ACC112 (cell line): ENCODE measurements around the gene KHSRP.
A peak's percentile ranks its signal among the peaks of the same experiment; 100 is the strongest.

Experiments
- H2AFZ ChIP-seq: fragments of 200-600 bp; sonication (generic); one replicate; pipeline ENCODE4 v1.6.0; 2017; ENCODE audit warnings: antibody characterized with exemption, low read length; ENCODE audit not compliant: unreplicated experiment
- H3K27ac ChIP-seq: fragments of 200-600 bp; sonication (generic); 2 replicates; pipeline ENCODE4 v1.5.1; 2014; ENCODE audit warnings: low read depth, mild to moderate bottlenecking, antibody characterized with exemption, low read length, moderate library complexity
- H3K27me3 ChIP-seq: fragments of 200-600 bp; sonication (generic); 2 replicates; pipeline ENCODE4 v1.6.1; 2014; ENCODE audit warnings: mild to moderate bottlenecking, antibody characterized with exemption, low read length, moderate library complexity, mixed read lengths; ENCODE audit not compliant: insufficient read depth
- H3K36me3 ChIP-seq: fragments of 200-600 bp; sonication (generic); 2 replicates; pipeline ENCODE4 v1.6.1; 2016; ENCODE audit warnings: mild to moderate bottlenecking, antibody characterized with exemption, low read length, moderate library complexity, mixed read lengths; ENCODE audit not compliant: insufficient read depth
- H3K4me1 ChIP-seq: fragments of 200-600 bp; sonication (generic); one replicate; pipeline ENCODE4 v1.6.1; 2016; ENCODE audit warnings: low read length, mixed read lengths; ENCODE audit not compliant: insufficient read depth, unreplicated experiment, control insufficient read depth
- H3K4me3 ChIP-seq: fragments of 200-600 bp; sonication (generic); 2 replicates; pipeline ENCODE4 v1.5.1; 2014; ENCODE audit warnings: mild to moderate bottlenecking, low read depth, low read length
- H3K79me2 ChIP-seq: fragments of 200-600 bp; sonication (generic); one replicate; pipeline ENCODE4 v1.6.0; 2016; ENCODE audit warnings: low read length; ENCODE audit not compliant: control insufficient read depth, unreplicated experiment, insufficient read depth

Gene KHSRP

GRCh38 chr19:6464070-6464873 is 39.7 kb upstream of the KHSRP start, which contains the start of gene CRB3:
CRB3 (plus strand) TSS chr19:6464271; CDS start chr19:6464702, 431 bp downstream.
- Histone ChIP-seq H2AFZ (no peak within 1 kb of the TSS), H3K79me2 (no peaks in the 10 kb centered on the region), H3K4me1 (no peaks in the 10 kb centered on the region), H3K27me3 (peaks cover 23% of the 10 kb centered on the region), H3K4me3 (no peak within 1 kb of the TSS), H3K27ac (no peak within 1 kb of the TSS), H3K36me3 (no peaks in the 10 kb centered on the region)

DNA sequence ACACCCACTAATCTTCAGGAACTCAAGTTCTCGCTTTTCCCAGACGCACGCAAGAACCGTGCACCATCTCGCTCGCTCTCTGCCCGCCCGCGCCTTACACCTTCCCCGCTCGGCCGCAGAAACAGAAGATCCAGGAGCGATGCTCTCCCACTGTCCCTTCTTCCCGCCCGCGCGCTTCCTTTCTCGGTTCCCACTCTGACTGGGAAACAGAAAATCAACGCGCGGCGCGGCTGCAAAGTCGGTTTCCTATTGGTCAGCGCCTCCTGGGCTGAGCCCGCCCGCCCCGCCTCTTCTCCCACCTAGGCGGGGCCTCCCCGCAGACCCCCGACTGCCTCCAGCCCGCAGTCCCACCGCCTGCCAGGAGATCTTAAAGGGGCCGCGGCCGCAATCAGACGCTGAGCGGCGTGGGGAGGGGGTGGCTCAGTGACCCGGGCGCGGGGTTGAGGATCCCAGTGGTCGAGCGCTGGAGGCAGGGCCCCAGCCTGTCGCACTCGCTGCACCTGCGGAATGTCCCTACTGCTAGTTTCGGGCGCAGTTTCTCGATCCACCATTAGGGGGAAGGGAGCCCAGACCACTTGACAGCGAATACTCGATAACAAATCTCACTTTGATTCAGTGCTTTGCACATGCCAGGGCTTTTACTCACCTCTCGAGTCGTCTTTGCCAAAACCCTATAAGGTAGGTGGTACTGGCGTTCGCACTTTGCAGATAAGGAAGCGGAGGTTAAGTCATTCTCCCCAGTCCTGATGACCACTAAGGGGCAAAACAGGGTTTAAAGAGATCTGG is 35.7 kb upstream of the KHSRP start:
- Histone ChIP-seq H3K27ac (no peak overlapping the region), H3K27me3 (peaks cover 15% of the 10 kb centered on the region), H3K4me3 (peak overlapping the region; percentile 82), H3K79me2 (no peaks in the 10 kb centered on the region), H2AFZ (no peak overlapping the region), H3K36me3 (no peaks in the 10 kb centered on the region), H3K4me1 (no peaks in the 10 kb centered on the region)

DNA sequence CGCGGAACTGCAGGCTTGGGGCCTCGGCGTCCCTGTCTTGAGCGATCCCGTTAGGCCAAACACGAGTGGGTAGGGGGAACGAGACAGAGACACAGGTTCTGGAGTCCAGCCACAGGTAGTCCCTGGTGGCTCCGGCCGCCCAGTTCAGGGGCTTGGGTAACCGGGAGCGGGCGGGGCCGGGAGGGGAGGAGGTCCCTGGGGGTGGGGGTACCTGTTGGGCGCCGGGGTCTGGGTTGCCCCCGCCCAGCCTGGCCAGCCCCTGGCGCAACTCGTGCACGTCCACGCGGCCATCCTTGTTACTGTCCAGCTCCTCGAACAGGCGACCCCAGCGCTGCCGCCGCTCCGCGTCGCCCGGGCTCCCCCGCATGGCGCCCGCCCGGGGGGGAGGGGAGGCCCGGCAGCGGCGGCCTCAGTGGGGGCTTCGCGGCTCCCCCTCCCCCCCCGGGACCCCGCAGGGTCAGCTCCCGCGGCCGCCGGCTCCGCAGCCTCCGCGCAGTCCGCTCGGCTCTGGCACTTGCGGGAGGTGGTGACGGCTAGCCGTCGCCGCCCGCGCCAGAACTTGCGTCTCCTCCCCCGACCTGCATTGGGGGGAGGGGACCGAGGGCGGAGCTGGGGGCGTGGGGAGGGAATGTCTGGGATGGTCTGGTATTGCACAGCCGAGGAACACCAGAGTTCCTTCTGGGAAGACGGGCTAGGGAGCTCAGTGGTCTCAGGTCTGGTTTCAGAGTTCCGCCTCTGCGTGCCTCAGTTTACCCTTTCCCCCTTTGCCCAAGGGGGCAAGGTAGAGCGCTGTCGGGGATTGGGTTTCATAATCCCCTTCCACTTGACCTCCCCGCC is 34.9 kb upstream of the KHSRP start, which contains the start of gene SLC25A23:
SLC25A23 (minus strand) TSS at position 531 of the 837 bp plus-strand sequence; CDS start at position 367, 164 bp downstream.
- Histone ChIP-seq H3K79me2 (no peaks in the 10 kb centered on the region), H3K4me1 (no peaks in the 10 kb centered on the region), H3K27me3 (peaks cover 8% of the 10 kb centered on the region), H3K36me3 (no peaks in the 10 kb centered on the region), H2AFZ (peak within 1 kb of the TSS; percentile 38), H3K27ac (no peak within 1 kb of the TSS), H3K4me3 (peak within 1 kb of the TSS; percentile 82)

DNA sequence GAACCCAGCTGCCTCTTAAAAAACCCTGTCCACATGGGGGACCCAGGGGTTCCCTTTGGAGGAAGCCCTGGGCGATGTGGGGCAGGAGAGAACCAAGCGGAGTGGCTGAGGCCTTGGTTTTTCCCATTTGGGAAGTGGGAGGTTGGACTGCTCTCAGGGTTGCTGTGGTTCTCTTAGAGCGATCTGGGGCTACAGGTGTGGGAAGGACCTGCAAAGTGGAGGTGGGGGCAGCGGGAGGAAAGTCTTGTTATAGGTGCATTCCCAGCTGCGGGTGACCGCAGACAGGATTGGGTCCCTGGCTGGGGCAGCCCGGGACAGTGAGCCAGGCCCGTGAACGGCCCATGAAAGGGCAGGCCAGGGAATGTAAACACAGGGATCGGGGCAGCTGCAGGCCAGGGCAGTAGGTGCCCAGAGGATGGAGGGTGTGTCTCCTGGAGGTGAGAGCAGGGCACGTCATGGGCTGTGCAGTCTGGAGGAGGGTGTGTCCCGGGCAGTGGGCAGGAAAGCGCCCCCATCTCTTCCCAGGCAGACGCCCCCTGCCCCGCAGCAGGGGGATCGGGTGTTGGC is 34.2 kb upstream of the KHSRP start:
- Histone ChIP-seq H2AFZ (peak overlapping the region; percentile 38), H3K79me2 (no peaks in the 10 kb centered on the region), H3K27me3 (peaks cover under 1% of the 10 kb centered on the region; the same call in 1 of the 2 replicates), H3K4me1 (no peaks in the 10 kb centered on the region), H3K27ac (no peak overlapping the region), H3K36me3 (no peaks in the 10 kb centered on the region), H3K4me3 (peak overlapping the region; percentile 82)

DNA sequence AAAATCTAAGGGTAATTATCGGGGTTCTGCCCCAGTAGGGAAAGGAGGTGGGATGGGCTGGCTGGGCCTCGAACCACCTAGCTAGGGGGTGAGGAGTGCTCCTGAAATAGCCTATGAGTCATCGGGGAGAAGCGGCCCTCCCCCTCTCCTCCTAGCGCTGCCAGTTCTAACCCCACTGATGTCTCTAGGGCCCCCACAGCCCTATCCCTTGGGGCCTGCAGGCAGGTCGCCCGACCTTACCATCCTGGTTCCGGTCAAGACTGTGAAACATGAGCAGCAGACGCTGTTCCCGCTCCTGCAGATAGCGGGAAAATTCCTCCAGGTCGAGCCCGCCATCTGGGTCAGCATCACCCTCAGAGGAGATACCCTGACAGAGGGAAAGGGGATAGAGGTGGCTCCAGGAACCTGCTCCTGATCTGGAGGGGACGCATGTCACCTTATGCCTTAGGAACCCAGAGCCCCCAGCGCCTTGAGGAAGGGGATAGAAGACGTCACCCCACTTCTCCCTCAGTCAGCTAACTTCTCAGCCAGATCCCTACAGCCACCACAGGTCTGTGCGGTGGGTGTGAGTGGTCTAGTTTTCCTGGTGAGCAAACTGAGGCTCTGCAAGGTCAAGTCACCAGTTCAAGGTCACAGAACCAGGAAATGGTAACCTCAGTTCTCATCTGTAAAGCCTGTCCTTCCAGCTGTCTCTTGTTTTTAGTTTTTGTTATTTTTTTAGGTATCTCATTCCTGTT is 33.5 kb upstream of the KHSRP start:
- H2AFZ ChIP-seq, result no peak overlapping the region
- no peaks in the 10 kb centered on the region for H3K36me3 ChIP-seq
- no peak overlapping the region for H3K27ac ChIP-seq
- H3K4me1 ChIP-seq, result no peaks in the 10 kb centered on the region
- no peaks in the 10 kb centered on the region for H3K27me3 ChIP-seq
- H3K79me2 ChIP-seq, result no peaks in the 10 kb centered on the region
- H3K4me3 ChIP-seq, result no peak overlapping the region; the same call in 1 of the 2 replicates

DNA sequence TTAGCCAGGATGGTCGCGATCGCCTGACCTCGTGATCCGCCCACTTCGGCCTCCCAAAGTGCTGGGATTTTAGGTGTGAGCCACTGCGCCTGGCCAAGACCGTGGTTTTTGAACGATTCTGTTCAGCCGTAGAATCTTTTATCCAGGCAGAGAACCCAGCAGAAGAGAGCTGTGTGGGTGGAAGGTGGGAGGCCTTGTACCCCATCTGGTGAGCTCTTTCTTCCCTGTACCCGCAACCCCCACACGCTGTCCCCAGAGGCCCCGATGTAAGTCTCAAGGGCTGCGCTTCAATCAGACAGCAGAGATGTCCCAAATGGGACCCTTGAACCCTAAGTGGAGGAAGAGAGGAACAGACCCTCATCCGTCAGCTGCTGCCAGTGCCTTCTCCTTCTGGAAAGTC is 31.3 kb upstream of the KHSRP start:
- no peaks in the 10 kb centered on the region for H3K27me3 ChIP-seq
- H3K36me3 ChIP-seq, result no peaks in the 10 kb centered on the region
- no peak overlapping the region for H3K4me3 ChIP-seq
- H3K4me1 ChIP-seq, result no peaks in the 10 kb centered on the region
- no peak overlapping the region for H2AFZ ChIP-seq
- no peaks in the 10 kb centered on the region for H3K79me2 ChIP-seq
- H3K27ac ChIP-seq, result no peak overlapping the region

- no peak overlapping the region for H3K4me3 ChIP-seq
- H3K27me3 ChIP-seq, result no peaks in the 10 kb centered on the region
- H3K36me3 ChIP-seq, result no peaks in the 10 kb centered on the region
- H2AFZ ChIP-seq, result no peak overlapping the region
- no peaks in the 10 kb centered on the region for H3K4me1 ChIP-seq
- no peaks in the 10 kb centered on the region for H3K79me2 ChIP-seq
- H3K27ac ChIP-seq, result no peak overlapping the region
These were observed 29.4 kb upstream of the KHSRP start for GRCh38 chr19:6453951-6454565.

GRCh38 chr19:6452899-6453298 is 28.3 kb upstream of the KHSRP start:
- Histone ChIP-seq H3K4me3 (no peak overlapping the region), H3K79me2 (no peaks in the 10 kb centered on the region), H3K4me1 (no peaks in the 10 kb centered on the region), H2AFZ (no peak overlapping the region), H3K27me3 (no peaks in the 10 kb centered on the region), H3K27ac (no peak overlapping the region), H3K36me3 (no peaks in the 10 kb centered on the region)

DNA sequence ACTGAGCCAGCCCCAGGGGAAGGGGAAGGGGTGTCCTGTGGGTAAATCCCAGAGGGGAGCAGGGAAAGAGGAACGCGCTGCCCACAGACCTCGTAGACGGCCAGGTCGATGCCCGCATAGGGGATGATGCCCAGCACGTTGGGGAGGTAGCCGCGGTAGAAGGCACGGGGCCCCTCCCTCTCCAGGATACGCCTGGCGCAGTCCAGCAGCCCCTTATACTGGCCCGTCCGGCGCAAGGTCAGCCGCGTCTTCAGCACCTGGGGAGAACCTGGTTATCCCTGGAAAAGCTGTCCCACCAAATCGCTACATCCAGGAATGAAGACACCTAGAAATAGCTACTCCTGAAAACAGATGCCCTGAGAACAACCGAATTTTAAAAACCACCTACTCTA is 27.6 kb upstream of the KHSRP start:
- Histone ChIP-seq H3K79me2 (no peaks in the 10 kb centered on the region), H2AFZ (no peak overlapping the region), H3K27me3 (no peaks in the 10 kb centered on the region), H3K27ac (no peak overlapping the region), H3K4me3 (no peak overlapping the region), H3K4me1 (no peaks in the 10 kb centered on the region), H3K36me3 (no peaks in the 10 kb centered on the region)
